SK-N-SH treated with all-trans-retinoic acid at 6 μM for 48 hours (cell line): ENCODE measurements around the gene AGR2.

Source experiments
- ATAC-seq: fragments of 200-7000 bp; cut with Tn5 transposase; 3 replicates; pipeline ENCODE4 v1.9.1; 2020; ENCODE audit warnings: mild to moderate bottlenecking, moderate library complexity
- ARNTL ChIP-seq: fragments of 450-650 bp; formaldehyde crosslinking; IDR thresholded peaks from 2 replicates; pipeline ENCODE4 v1.5.0; 2020; ENCODE audit warnings: low read depth, mild to moderate bottlenecking, moderate library complexity, borderline replicate concordance
- BACH2 ChIP-seq: fragments of 250-450 bp; sonication (Bioruptor Pico); IDR thresholded peaks from 2 replicates; pipeline ENCODE4 v1.9.0; 2021; ENCODE audit warnings: mild to moderate bottlenecking, borderline replicate concordance
- CSDC2 ChIP-seq: fragments of 250-450 bp; sonication (Bioruptor Pico); IDR thresholded peaks from 2 replicates; pipeline ENCODE4 v1.5.0; 2020; ENCODE audit warnings: mild to moderate bottlenecking, moderate library complexity
- ESRRG ChIP-seq: fragments of 250-450 bp; sonication (Bioruptor Pico); IDR thresholded peaks from 2 replicates; pipeline ENCODE4 v1.6.1; 2021; ENCODE audit warnings: mild to moderate bottlenecking
- OSR1 ChIP-seq: fragments of 250-450 bp; sonication (Bioruptor Pico); IDR thresholded peaks from 2 replicates; pipeline ENCODE4 v1.8.0; 2022; ENCODE audit warnings: moderate library complexity, mild to moderate bottlenecking, inconsistent platforms
- PPARA ChIP-seq: fragments of 250-450 bp; sonication (Bioruptor Pico); IDR thresholded peaks from 2 replicates; pipeline ENCODE4 v1.5.0; 2020; ENCODE audit warnings: mild to moderate bottlenecking, borderline replicate concordance
- RARB ChIP-seq: fragments of 250-450 bp; sonication (Bioruptor Pico); IDR thresholded peaks from 2 replicates; pipeline ENCODE4 v1.8.0; 2021; ENCODE audit warnings: mild to moderate bottlenecking, moderate library complexity
- SNAI2 ChIP-seq: fragments of 250-450 bp; sonication (Bioruptor Pico); IDR thresholded peaks from 2 replicates; pipeline ENCODE4 v1.5.0; 2020; ENCODE audit warnings: mild to moderate bottlenecking, moderate library complexity
- TCF4 ChIP-seq: fragments of 250-450 bp; sonication (Bioruptor Pico); IDR thresholded peaks from 2 replicates; pipeline ENCODE4 v1.8.0; 2021; ENCODE audit warnings: mild to moderate bottlenecking, moderate library complexity, borderline replicate concordance
- TOX ChIP-seq: fragments of 250-450 bp; sonication (Bioruptor Pico); IDR thresholded peaks from 2 replicates; pipeline ENCODE4 v1.8.0; 2021; ENCODE audit warnings: mild to moderate bottlenecking, moderate library complexity, borderline replicate concordance
- ZC3H10 ChIP-seq: fragments of 250-450 bp; sonication (Bioruptor Pico); IDR thresholded peaks from 2 replicates; pipeline ENCODE4 v1.5.1; 2021; ENCODE audit warnings: mild to moderate bottlenecking, moderate library complexity
- ZFP3 ChIP-seq: fragments of 250-450 bp; sonication (Bioruptor Pico); IDR thresholded peaks from 2 replicates; pipeline ENCODE4 v1.5.0; 2020; ENCODE audit warnings: mild to moderate bottlenecking, moderate library complexity
- ZFP30 ChIP-seq: fragments of 450-650 bp; formaldehyde crosslinking; IDR thresholded peaks from 2 replicates; pipeline ENCODE4 v1.5.0; 2022; ENCODE audit warnings: mild to moderate bottlenecking, moderate library complexity
- ZNF565 ChIP-seq: fragments of 450-650 bp; formaldehyde crosslinking; conservative IDR thresholded peaks from 2 replicates; pipeline ENCODE4 v1.5.0; 2020; ENCODE audit warnings: low read depth, mild to moderate bottlenecking, moderate library complexity
- ZNF70 ChIP-seq: fragments of 450-650 bp; formaldehyde crosslinking; IDR thresholded peaks from 2 replicates; pipeline ENCODE4 v1.5.0; 2020; ENCODE audit warnings: mild to moderate bottlenecking, moderate library complexity
- ZNF8 ChIP-seq: fragments of 450-650 bp; formaldehyde crosslinking; IDR thresholded peaks from 2 replicates; pipeline ENCODE4 v1.5.0; 2020; ENCODE audit warnings: mild to moderate bottlenecking, moderate library complexity
- TF ChIP-seq, protein P1 (sequence below): fragments of 250-450 bp; sonication (Bioruptor Pico); IDR thresholded peaks from 2 replicates; pipeline ENCODE4 v1.5.0; 2020; ENCODE audit warnings: mild to moderate bottlenecking, moderate library complexity
- TF ChIP-seq, protein P2 (sequence below): fragments of 250-450 bp; sonication (Bioruptor Pico); IDR thresholded peaks from 2 replicates; pipeline ENCODE4 v1.8.0; 2021; ENCODE audit warnings: low read depth, mild to moderate bottlenecking, moderate library complexity, borderline replicate concordance
- TF ChIP-seq, protein P3 (sequence below): fragments of 250-450 bp; sonication (Bioruptor Pico); IDR thresholded peaks from 2 replicates; pipeline ENCODE4 v1.5.1; 2021; ENCODE audit warnings: mild to moderate bottlenecking, moderate library complexity
- TF ChIP-seq, protein P4 (sequence below): fragments of 250-450 bp; sonication (Bioruptor Pico); IDR thresholded peaks from 2 replicates; pipeline ENCODE4 v1.5.1; 2020; ENCODE audit warnings: low read depth, mild to moderate bottlenecking, moderate library complexity
- TF ChIP-seq, protein P5 (sequence below): fragments of 250-450 bp; sonication (Bioruptor Pico); IDR thresholded peaks from 2 replicates; pipeline ENCODE4 v1.8.0; 2020; ENCODE audit warnings: mild to moderate bottlenecking, moderate library complexity, borderline replicate concordance

Gene AGR2

DNA sequence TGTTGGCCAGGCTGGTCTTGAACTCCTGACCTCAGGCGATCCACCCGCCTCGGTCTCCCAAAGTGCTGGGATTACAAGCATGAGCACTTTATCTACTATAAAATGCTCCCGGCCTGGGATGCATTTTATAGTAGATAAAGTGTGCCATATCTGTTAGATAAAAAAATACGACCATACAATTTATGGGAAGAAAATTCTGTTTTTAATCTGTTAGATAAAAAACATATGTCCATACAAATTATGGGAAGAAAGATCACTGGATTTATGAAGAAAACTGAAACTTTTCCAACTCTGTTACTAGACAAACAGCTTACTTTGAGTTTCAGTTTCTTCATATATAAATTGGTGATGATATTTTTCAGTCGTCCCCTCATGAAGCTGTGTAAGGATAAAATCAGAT lies 46.8 kb downstream of the AGR2 start (continued):
- TF ChIP-seq ZNF70 (CRISPR knock-in tag): no peak
- TF ChIP-seq BACH2 (CRISPR knock-in tag): no peak
- TF ChIP-seq ZNF8 (CRISPR knock-in tag): no peak

DNA sequence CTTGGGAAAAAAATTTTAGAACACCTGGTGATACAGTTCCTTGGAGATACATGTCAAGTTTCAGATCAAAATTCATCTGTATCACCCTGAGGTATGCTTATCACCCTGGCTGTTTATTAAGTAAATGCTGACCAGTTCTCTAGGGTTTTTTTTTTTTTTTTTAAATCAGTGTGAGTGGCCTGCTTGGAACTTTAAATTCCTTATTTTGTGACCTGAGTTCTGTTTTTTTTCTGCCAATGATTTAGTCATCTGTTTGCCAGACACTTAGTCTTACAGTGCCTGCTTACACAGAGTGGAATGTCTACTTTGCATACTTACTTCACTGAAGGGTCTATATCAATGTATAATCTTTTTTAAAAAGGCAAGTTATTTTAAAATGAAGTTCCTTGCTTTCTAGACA lies 49.4 kb downstream of the AGR2 start:
- TF ChIP-seq TCF4 (CRISPR knock-in tag): no peak
- TF ChIP-seq ZNF565 (CRISPR knock-in tag): no peak
- TF ChIP-seq ZC3H10 (CRISPR knock-in tag): no peak
- no peak for TF ChIP-seq PPARA (CRISPR knock-in tag)
- no peak for TF ChIP-seq ZNF70 (CRISPR knock-in tag)
- TF ChIP-seq, protein P1, sequence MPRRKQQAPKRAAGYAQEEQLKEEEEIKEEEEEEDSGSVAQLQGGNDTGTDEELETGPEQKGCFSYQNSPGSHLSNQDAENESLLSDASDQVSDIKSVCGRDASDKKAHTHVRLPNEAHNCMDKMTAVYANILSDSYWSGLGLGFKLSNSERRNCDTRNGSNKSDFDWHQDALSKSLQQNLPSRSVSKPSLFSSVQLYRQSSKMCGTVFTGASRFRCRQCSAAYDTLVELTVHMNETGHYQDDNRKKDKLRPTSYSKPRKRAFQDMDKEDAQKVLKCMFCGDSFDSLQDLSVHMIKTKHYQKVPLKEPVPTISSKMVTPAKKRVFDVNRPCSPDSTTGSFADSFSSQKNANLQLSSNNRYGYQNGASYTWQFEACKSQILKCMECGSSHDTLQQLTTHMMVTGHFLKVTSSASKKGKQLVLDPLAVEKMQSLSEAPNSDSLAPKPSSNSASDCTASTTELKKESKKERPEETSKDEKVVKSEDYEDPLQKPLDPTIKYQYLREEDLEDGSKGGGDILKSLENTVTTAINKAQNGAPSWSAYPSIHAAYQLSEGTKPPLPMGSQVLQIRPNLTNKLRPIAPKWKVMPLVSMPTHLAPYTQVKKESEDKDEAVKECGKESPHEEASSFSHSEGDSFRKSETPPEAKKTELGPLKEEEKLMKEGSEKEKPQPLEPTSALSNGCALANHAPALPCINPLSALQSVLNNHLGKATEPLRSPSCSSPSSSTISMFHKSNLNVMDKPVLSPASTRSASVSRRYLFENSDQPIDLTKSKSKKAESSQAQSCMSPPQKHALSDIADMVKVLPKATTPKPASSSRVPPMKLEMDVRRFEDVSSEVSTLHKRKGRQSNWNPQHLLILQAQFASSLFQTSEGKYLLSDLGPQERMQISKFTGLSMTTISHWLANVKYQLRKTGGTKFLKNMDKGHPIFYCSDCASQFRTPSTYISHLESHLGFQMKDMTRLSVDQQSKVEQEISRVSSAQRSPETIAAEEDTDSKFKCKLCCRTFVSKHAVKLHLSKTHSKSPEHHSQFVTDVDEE (CRISPR knock-in tag): no peak
- TF ChIP-seq, protein P2, sequence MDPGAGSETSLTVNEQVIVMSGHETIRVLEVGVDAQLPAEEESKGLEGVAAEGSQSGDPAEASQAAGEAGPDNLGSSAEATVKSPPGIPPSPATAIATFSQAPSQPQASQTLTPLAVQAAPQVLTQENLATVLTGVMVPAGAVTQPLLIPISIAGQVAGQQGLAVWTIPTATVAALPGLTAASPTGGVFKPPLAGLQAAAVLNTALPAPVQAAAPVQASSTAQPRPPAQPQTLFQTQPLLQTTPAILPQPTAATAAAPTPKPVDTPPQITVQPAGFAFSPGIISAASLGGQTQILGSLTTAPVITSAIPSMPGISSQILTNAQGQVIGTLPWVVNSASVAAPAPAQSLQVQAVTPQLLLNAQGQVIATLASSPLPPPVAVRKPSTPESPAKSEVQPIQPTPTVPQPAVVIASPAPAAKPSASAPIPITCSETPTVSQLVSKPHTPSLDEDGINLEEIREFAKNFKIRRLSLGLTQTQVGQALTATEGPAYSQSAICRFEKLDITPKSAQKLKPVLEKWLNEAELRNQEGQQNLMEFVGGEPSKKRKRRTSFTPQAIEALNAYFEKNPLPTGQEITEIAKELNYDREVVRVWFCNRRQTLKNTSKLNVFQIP (CRISPR knock-in tag): no peak
- TF ChIP-seq, protein P3, sequence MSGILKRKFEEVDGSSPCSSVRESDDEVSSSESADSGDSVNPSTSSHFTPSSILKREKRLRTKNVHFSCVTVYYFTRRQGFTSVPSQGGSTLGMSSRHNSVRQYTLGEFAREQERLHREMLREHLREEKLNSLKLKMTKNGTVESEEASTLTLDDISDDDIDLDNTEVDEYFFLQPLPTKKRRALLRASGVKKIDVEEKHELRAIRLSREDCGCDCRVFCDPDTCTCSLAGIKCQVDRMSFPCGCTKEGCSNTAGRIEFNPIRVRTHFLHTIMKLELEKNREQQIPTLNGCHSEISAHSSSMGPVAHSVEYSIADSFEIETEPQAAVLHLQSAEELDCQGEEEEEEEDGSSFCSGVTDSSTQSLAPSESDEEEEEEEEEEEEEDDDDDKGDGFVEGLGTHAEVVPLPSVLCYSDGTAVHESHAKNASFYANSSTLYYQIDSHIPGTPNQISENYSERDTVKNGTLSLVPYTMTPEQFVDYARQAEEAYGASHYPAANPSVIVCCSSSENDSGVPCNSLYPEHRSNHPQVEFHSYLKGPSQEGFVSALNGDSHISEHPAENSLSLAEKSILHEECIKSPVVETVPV (CRISPR knock-in tag): no peak
- no peak for TF ChIP-seq ARNTL (CRISPR knock-in tag)
- TF ChIP-seq ZFP3 (CRISPR knock-in tag): no peak
- no peak for TF ChIP-seq OSR1 (CRISPR knock-in tag)
- TF ChIP-seq ESRRG: no peak
- no peak for TF ChIP-seq ZNF8 (CRISPR knock-in tag)
- TF ChIP-seq RARB (CRISPR knock-in tag): no peak
- no peak for TF ChIP-seq SNAI2 (CRISPR knock-in tag)
- TF ChIP-seq TOX (CRISPR knock-in tag): no peak
- TF ChIP-seq CSDC2 (CRISPR knock-in tag): no peak
- no peak for TF ChIP-seq ZFP30 (CRISPR knock-in tag)
- no peak for ATAC-seq

DNA sequence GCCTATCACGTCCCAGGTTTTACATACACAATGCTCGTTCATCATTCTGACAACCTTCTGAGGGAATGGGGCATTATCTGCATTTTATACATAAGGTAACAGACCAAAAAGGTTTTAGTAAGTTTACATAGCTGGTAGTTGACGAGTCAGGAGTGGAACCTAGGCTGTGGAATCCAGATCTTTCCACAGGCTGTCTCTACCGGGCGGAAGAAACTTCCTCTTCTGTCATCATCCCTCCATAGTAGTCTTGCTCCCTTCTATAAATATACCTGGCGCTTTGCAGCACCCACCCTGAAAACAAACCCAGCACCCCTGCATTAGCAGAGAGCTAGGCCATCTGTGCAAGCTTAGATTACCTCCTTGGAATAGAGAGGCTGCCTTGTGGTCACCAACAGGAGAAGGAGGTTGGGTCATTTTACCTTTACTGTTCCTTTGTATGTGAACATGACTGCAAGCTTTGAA lies 49.9 kb downstream of the AGR2 start:
- ATAC-seq: no peak
- TF ChIP-seq, protein P4, sequence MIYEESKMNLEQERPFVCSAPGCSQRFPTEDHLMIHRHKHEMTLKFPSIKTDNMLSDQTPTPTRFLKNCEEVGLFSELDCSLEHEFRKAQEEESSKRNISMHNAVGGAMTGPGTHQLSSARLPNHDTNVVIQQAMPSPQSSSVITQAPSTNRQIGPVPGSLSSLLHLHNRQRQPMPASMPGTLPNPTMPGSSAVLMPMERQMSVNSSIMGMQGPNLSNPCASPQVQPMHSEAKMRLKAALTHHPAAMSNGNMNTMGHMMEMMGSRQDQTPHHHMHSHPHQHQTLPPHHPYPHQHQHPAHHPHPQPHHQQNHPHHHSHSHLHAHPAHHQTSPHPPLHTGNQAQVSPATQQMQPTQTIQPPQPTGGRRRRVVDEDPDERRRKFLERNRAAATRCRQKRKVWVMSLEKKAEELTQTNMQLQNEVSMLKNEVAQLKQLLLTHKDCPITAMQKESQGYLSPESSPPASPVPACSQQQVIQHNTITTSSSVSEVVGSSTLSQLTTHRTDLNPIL (CRISPR knock-in tag): no peak
- TF ChIP-seq, protein P3 (CRISPR knock-in tag): no peak
- TF ChIP-seq, protein P5, sequence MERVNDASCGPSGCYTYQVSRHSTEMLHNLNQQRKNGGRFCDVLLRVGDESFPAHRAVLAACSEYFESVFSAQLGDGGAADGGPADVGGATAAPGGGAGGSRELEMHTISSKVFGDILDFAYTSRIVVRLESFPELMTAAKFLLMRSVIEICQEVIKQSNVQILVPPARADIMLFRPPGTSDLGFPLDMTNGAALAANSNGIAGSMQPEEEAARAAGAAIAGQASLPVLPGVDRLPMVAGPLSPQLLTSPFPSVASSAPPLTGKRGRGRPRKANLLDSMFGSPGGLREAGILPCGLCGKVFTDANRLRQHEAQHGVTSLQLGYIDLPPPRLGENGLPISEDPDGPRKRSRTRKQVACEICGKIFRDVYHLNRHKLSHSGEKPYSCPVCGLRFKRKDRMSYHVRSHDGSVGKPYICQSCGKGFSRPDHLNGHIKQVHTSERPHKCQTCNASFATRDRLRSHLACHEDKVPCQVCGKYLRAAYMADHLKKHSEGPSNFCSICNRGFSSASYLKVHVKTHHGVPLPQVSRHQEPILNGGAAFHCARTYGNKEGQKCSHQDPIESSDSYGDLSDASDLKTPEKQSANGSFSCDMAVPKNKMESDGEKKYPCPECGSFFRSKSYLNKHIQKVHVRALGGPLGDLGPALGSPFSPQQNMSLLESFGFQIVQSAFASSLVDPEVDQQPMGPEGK (CRISPR knock-in tag): no peak
